A204.1 (cell line): ENCODE data around the gene CYP4F3.
"Not testable (repeated sequence)": the region's sequence is repeated elsewhere in the genome, so short reads cannot be mapped to it uniquely, and the experiment has no call there.

Source experiments
- FAIRE-seq: peaks from 2 replicates; lab custom pipeline; 2012; peaks lifted over from hg19 to GRCh38; lab: Jason Lieb, UNC

CYP4F3 gene

DNA sequence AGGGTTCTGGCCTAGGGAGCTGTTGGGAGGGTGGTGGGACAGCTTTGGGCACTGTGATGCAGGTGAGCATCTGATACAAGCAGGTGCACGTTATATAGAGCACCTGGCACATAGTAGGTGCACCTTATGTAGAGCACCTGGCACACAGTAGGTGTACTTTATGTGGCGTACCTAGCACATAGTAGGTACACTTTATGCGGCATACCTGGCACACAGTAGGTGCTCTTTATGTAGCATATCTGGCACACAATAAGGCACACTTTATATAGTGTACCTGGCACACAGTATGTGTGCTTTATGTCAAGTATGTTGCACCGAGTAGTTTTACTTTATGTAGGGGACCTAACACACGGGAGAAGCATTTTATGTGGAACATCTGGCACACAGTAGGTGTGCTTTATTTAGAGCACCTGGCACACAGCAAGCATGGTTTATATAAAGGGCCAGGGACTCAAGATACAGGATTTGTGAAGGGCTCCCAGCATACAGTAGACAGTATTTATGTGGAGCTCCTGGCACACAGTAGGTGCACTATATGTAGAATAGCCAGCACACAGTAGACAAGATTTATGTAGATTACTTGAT, 30.6 kb downstream of the CYP4F3 start:
- FAIRE-seq = no peak

DNA sequence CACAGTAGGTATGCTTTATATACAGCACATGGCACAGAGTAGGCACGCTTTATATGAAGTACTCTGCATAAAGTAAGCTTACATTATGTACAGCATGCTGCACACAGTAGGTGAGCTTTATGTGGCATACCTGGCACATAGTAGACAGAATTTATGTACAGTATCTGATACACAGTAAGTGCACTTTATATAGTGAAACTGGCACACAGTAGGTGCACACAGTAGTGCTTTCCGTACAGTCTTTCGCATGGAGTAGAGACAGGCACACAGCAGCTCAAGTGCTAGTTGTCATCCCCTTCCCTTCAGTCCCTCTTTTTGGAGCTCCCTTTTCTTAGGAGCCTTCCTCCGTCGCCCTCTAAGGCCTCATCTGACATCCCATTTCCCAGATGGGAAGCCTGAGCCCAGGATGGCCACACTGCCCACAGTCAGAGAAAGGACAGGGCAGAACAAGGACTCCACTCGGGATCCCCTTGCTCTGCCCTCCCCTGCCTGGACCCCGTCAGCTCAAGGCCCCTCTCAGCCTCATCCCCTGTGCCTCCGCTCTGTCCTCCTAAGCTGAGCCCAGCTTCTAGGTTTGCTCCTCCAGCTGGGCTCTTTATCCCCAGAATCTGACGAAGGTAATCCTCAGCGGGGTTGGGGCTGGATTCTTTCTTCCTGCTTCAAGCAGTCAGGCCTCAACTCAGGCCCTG, 31.3 kb downstream of the CYP4F3 start:
- no peak for FAIRE-seq

DNA sequence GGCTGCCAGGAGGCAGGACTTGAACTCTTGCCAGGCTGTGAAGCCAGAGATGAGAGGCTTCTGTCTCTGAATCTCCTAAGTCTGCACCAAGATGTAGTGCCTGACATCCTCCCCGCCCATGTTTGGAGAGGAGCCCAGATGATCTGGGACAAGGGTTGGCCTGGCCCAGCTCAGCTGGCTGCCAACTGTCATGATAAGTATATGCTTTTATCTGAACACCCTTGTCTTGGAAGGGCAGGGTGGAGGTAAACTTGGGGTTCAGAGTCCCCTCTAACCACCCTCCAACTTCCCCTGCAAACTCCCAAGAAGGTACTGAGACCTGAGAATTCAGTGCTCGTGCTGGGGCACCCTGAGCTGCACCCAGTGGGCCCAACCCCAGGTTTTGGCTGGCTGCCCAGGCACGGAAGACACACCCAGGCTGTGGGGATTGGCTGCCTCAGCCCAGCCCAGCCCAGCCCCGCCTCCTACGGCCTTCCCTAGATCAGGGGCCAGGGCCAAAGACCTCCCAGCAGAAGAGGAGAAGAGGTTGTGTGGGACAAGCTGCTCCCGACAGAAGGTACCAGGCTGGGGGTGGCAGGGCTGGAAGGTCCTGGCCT, 32.0 kb downstream of the CYP4F3 start, which contains the start of gene CYP4F12:
CYP4F12 (plus strand) TSS at position 508 of the 596 bp plus-strand sequence. CDS start 443 bp downstream, outside the sequence.
- FAIRE-seq = no peak

DNA sequence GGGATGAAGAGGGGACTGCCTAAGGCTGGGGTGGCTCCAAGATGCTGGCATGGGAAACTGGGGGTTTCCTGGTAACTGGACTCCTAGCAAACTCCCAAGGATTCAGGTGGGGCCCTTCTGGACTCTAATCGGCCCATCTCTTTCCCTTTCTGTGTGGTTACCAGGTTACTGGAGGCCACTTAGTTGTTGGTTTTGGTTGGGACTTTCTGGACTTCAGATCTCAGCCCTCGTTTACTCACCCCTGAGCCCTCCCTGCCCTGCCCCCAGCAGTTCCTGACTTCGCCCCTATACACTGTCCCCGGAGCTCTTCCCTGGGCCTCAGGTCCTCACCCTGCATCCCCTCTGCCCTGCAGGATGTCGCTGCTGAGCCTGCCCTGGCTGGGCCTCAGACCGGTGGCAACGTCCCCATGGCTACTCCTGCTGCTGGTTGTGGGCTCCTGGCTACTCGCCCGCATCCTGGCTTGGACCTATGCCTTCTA, 32.5 kb downstream of the CYP4F3 start:
- FAIRE-seq = no peak

DNA sequence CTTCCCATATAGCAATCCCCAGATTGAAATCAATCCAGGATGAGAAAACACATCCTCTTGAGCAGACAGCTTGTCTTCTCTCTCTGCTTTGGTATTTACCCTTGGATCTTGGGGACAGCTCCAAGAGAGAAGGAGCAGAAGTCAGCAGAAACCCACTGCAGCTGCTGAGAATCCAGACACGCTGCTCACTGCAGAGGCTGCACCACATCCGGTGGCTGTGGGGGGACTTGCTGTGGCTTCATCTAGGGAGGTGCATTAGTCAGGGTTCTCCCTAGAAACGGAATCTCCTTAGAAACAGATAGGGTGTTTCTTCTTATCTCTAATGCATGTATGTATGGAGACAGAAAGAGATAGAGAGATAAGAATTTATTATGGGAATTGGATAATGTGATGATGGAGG, 34.9 kb downstream of the CYP4F3 start:
- FAIRE-seq = no peak

- FAIRE-seq = no peak
Measured at GRCh38 chr19:15679089-15679488, 38.4 kb downstream of the CYP4F3 start.

GRCh38 chr19:15679865-15680264, 39.2 kb downstream of the CYP4F3 start:
- not testable (repeated sequence) for FAIRE-seq

- no peak for FAIRE-seq
Measured at GRCh38 chr19:15680478-15681322, 40.0 kb downstream of the CYP4F3 start.

- no peak for FAIRE-seq
Measured at GRCh38 chr19:15683411-15683810, 42.7 kb downstream of the CYP4F3 start.

DNA sequence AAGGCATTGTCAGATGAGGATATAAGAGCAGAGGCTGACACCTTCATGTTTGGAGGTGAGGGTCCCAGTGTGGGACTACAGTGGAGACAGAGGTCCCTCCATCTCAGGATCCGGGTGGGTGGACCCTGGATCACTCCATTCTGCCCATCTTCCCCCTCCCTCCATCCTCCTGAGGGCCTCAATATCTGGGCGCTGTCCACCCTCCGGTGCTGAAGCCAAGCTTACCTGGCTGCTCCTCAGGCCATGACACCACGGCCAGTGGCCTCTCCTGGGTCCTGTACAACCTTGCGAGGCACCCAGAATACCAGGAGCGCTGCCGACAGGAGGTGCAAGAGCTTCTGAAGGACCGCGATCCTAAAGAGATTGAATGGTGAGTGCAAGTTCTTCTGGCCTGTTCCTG, 44.1 kb downstream of the CYP4F3 start:
- FAIRE-seq = no peak

- FAIRE-seq = no peak
Measured at GRCh38 chr19:15696654-15697194, 56.0 kb downstream of the CYP4F3 start.

- no peak for FAIRE-seq
Measured at GRCh38 chr19:15701757-15702533, 61.2 kb downstream of the CYP4F3 start.

- no peak for FAIRE-seq
Measured at GRCh38 chr19:15702534-15702930, 61.8 kb downstream of the CYP4F3 start.
